Neural crest cell (in vitro differentiated cells): Measurements from ENCODE around the gene PCSK4. TPM values are rescaled to one million over a fixed set of nuclear protein-coding genes. Genes with fewer than 3 reads are reported as not detected.

Source experiments
- DNase-seq: peaks from one replicate; pipeline ENCODE4 v3.0.0; 2021; ENCODE audit warnings: low read depth, mixed read lengths, low spot score
- H3K27ac Mint-ChIP-seq: one replicate; pipeline ENCODE4 v1.8.0; 2021; ENCODE audit warnings: mild to moderate bottlenecking, mixed read lengths; ENCODE audit not compliant: unreplicated experiment
- H3K27me3 Mint-ChIP-seq: 2 replicates; pipeline ENCODE4 v1.8.0; 2021; ENCODE audit warnings: low read depth, mild to moderate bottlenecking, mixed read lengths
- H3K36me3 Mint-ChIP-seq: 2 replicates; pipeline ENCODE4 v1.8.0; 2021; ENCODE audit warnings: low read depth, mild to moderate bottlenecking, mixed read lengths
- H3K4me1 Mint-ChIP-seq: 2 replicates; pipeline ENCODE4 v1.8.0; 2021; ENCODE audit warnings: mixed read lengths
- H3K4me3 Mint-ChIP-seq: one replicate; pipeline ENCODE4 v1.8.0; 2021; ENCODE audit warnings: mild to moderate bottlenecking, mixed read lengths
- H3K9me3 Mint-ChIP-seq: 2 replicates; pipeline ENCODE4 v1.8.0; 2021; ENCODE audit warnings: mixed read lengths
- total RNA-seq: library from RNA; stranded (reverse); gene quantifications from 2 replicates; pipeline ENCODE4 v1.2.1, GENCODE V29; 2021
- TF ChIP-seq, protein P1 (sequence below): fragments of 200-600 bp; sonication (generic); conservative IDR thresholded peaks from 2 replicates; pipeline ENCODE4 v1.5.0; 2021; ENCODE audit warnings: antibody characterized with exemption, mild to moderate bottlenecking

The PCSK4 gene
- total RNA-seq, 1 donor from 2014 or later, result 11.7 TPM

DNA sequence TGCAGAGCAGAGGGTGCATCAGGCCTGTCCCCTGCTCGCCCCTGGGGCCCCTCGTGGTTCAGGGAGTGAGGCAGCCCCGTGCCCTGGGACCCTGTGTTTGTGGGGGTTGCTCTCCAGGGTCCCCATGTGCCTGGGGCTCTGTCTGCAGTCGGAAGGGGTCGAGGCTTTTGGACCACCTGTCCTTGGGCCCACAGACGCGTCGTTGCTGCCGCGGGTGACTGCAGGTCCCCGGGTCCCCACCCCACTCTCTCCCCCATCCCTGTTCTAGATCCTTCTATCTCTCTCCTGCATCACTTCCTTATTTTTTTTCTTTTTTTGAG, 1.9 kb downstream of the PCSK4 start:
- TF ChIP-seq, protein P1, sequence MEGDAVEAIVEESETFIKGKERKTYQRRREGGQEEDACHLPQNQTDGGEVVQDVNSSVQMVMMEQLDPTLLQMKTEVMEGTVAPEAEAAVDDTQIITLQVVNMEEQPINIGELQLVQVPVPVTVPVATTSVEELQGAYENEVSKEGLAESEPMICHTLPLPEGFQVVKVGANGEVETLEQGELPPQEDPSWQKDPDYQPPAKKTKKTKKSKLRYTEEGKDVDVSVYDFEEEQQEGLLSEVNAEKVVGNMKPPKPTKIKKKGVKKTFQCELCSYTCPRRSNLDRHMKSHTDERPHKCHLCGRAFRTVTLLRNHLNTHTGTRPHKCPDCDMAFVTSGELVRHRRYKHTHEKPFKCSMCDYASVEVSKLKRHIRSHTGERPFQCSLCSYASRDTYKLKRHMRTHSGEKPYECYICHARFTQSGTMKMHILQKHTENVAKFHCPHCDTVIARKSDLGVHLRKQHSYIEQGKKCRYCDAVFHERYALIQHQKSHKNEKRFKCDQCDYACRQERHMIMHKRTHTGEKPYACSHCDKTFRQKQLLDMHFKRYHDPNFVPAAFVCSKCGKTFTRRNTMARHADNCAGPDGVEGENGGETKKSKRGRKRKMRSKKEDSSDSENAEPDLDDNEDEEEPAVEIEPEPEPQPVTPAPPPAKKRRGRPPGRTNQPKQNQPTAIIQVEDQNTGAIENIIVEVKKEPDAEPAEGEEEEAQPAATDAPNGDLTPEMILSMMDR, result no peak
- H3K36me3 Mint-ChIP-seq, result no peaks in the 10 kb centered on the region
- H3K4me1 Mint-ChIP-seq, result peaks cover 9% of the 10 kb centered on the region
- no peaks in the 10 kb centered on the region for H3K9me3 Mint-ChIP-seq
- H3K27ac Mint-ChIP-seq, result no peak overlapping the region
- no peak for DNase-seq
- peak overlapping the region; percentile 40 for H3K4me3 Mint-ChIP-seq
- H3K27me3 Mint-ChIP-seq, result peaks cover 20% of the 10 kb centered on the region

DNA sequence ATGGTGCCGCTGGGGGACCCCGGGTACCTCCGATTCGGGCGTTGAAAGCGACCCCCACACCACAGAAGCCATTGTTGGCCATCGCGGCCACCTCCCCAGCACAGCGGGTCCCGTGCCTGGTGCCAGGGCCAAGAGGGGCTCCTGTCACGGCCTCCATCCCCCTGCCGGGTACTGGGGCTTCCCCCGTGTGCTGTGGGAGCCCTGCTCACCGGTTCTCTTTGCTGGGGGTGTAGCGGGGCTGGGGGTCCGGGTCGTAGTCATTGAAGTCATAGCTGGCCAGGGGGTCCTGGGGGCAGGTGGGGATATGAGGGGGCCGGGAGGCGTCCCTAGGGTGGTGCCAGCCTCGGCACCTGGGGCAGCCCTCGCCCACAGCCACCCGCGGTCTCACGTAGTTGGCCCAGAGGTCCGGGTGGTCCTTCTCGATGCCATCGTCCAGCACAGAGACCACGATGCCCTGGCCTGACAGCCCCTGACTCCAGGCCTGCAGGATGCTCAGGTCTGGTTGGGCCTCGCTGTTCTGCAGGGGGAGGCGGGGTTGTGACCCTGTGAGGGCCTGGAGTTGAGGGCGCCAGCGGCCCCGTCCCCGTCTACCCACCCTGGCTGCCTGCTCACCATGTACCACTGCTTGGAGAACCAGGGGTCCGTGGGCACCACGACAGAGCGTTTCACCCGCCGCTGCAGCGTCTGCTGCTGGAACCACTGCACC, 2.4 kb downstream of the PCSK4 start:
- Mint-ChIP-seq H3K36me3 (no peaks in the 10 kb centered on the region), H3K27ac (no peak overlapping the region), H3K27me3 (peaks cover 16% of the 10 kb centered on the region), H3K4me1 (peaks cover 9% of the 10 kb centered on the region), H3K4me3 (no peak overlapping the region), H3K9me3 (no peaks in the 10 kb centered on the region)
- no peak for DNase-seq
- TF ChIP-seq, protein P1, result no peak

DNA sequence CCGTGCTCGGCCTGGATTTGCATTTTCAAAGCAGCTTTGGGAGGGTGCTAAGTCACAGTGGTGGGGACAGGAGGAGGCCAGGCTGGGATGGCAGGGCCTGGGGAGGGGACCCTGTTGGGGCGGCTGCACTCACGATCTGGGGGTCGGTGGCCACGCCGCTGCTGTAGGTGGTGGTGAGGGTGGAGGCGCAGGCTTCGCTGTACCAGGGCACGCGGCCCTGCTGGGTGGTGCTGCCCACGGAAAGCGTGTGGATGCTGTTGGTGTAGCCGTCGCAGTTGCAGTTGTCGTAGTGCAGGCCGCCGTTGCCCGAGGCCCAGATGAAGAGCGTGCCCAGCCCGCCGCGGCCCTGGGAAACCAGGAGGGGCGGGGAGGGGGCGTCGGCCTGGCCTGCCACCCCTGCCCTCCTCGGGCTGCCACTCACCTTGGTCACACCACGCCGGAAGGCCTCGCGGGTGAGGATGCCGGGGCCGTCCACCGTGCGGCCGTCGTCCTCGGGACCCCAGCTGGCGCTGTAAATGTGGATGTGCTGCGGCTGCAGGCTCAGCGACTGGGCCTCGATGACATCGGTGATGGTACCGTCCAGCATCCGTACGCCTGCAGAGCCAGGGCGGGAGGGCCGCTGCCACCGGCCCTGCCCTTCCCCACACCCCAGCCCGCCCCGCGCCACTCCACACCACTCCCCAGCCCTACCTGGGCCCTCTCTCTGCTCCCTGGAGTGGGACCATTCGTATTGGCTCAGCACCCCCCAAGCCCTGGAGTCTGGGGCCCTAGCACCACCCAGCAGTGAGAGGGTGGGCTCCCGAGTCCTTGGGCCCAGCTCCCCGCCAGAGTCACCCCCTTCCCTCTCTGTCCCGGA, 3.2 kb downstream of the PCSK4 start:
- Mint-ChIP-seq H3K4me1 (peaks cover 9% of the 10 kb centered on the region), H3K36me3 (no peaks in the 10 kb centered on the region)

DNA sequence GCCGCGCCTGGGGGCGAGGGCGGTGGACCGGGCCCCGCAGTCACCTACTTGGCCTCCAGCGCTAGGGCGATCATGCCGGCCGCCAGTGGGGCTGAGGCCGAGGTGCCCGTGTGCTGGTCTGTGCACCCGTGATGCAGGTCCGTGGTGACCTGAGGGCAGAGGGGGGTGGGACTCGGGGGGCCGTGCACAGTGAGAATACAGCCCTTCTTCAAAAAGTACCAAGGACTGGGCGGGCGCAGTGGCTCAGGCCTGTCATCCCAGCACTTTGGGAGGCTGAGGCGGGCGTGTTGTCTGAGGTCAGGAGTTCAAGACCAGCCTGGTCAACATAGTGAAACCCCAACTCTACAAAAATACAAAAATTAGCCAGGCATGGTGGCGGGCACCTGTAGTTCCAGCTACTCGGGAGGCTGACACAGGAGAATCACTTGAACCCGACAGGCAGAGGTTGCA, 6.1 kb downstream of the PCSK4 start:
- peaks cover 4% of the 10 kb centered on the region for H3K4me1 Mint-ChIP-seq
- H3K27me3 Mint-ChIP-seq, result no peaks in the 10 kb centered on the region
- no peaks in the 10 kb centered on the region for H3K9me3 Mint-ChIP-seq
- H3K36me3 Mint-ChIP-seq, result no peaks in the 10 kb centered on the region
- H3K4me3 Mint-ChIP-seq, result no peak overlapping the region
- H3K27ac Mint-ChIP-seq, result no peak overlapping the region
- DNase-seq, result no peak
- TF ChIP-seq, protein P1, result no peak

More for the DNA sequence above, 3.2 kb downstream of the PCSK4 start:
- Mint-ChIP-seq H3K27ac (no peak overlapping the region), H3K9me3 (no peaks in the 10 kb centered on the region), H3K4me3 (no peak overlapping the region), H3K27me3 (peaks cover 9% of the 10 kb centered on the region)
- no peak for DNase-seq
- TF ChIP-seq, protein P1, result no peak

DNA sequence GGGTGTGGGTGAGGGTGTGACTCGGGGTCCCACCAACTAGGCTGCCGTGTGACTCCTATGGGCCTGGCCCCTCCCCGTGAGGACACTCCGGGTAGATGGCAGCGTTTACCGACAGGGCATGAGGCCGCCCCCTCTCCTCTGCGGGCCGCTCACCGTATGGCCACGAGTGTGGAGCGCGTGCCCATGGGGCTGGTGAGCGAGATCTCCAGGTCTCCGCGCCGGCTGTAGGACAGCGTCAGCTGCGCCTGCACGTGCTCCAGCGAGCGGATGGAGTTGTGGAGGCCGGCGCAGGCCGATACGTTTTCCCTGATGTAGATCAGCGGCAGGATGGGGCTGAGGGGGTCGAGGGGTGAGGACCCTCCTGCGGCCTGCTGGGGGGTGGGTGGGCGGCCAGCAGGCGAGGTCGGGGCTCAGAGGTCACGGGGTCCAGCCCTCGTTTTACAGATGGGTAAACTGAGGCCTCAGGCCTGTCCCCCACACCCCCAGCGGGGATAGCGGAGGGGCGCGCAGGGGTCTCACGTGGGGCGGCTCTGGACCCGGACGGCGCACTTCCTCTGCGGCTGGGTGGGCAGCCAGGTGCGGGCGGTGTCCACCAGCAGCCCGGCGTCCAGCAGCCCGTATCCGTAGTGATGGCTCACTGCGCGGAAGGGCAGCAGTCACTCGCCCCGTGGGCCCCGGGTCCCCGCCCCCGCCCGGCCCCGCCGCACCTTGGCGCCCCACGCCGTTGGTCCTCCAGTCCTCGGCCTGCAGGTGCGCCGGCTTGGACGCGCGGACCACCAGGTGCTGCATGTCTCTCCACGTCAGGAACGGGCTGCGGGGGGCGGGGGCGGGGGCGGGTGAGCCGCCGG, 6.8 kb downstream of the PCSK4 start:
- no peaks in the 10 kb centered on the region for H3K9me3 Mint-ChIP-seq
- H3K27ac Mint-ChIP-seq, result no peak overlapping the region
- no peaks in the 10 kb centered on the region for H3K27me3 Mint-ChIP-seq
- H3K36me3 Mint-ChIP-seq, result no peaks in the 10 kb centered on the region
- no peak overlapping the region for H3K4me3 Mint-ChIP-seq
- no peak for DNase-seq
- H3K4me1 Mint-ChIP-seq, result peaks cover 6% of the 10 kb centered on the region
- TF ChIP-seq, protein P1, result no peak
